GM03348 (cell line): ENCODE measurements around the gene PALLD.
"Not testable (repeated sequence)": the region's sequence is repeated elsewhere in the genome, so short reads cannot be mapped to it uniquely, and the experiment has no call there.

ENCODE experiments used
- DNase-seq: peaks from one replicate; pipeline ENCODE4 v3.0.0; 2012; ENCODE audit warnings: low spot score

Gene PALLD

GRCh38 chr4:168491563-168491962 lies 5.3 kb upstream of the PALLD start:
- no peak for DNase-seq

- peak; percentile 24 for DNase-seq
Measured at GRCh38 chr4:168498251-168498650, 1.4 kb downstream of the PALLD start.

GRCh38 chr4:168499241-168499640 lies 2.4 kb downstream of the PALLD start:
- no peak for DNase-seq

GRCh38 chr4:168501407-168501806 lies 4.6 kb downstream of the PALLD start:
- DNase-seq: no peak

- DNase-seq: no peak
Measured at GRCh38 chr4:168502861-168503260, 6.0 kb downstream of the PALLD start.

- no peak for DNase-seq
Measured at GRCh38 chr4:168503652-168504362, 7.0 kb downstream of the PALLD start.

GRCh38 chr4:168504526-168504925 lies 7.7 kb downstream of the PALLD start:
- no peak for DNase-seq

- DNase-seq: no peak
Measured at GRCh38 chr4:168506014-168506413, 9.2 kb downstream of the PALLD start.

- DNase-seq: no peak
Measured at GRCh38 chr4:168507178-168507815, 10.4 kb downstream of the PALLD start.

- DNase-seq: no peak
Measured at GRCh38 chr4:168508683-168509082, 11.8 kb downstream of the PALLD start.

- DNase-seq: peak; percentile 74
Measured at GRCh38 chr4:168509786-168510185, 12.9 kb downstream of the PALLD start.

- DNase-seq: no peak
Measured at GRCh38 chr4:168511780-168512489, 15.1 kb downstream of the PALLD start.

- DNase-seq: not testable (repeated sequence)
Measured at GRCh38 chr4:168513826-168514225, 17.0 kb downstream of the PALLD start.

GRCh38 chr4:168514249-168514852 lies 17.5 kb downstream of the PALLD start:
- DNase-seq: peak; percentile 32

- DNase-seq: no peak
Measured at GRCh38 chr4:168515222-168516011, 18.6 kb downstream of the PALLD start.

GRCh38 chr4:168516841-168517240 lies 20.0 kb downstream of the PALLD start:
- DNase-seq: no peak

GRCh38 chr4:168519576-168519975 lies 22.7 kb downstream of the PALLD start:
- no peak for DNase-seq

GRCh38 chr4:168521721-168522120 lies 24.9 kb downstream of the PALLD start:
- DNase-seq: no peak

- no peak for DNase-seq
Measured at GRCh38 chr4:168522356-168522755, 25.5 kb downstream of the PALLD start.

GRCh38 chr4:168522829-168523489 lies 26.1 kb downstream of the PALLD start:
- DNase-seq: no peak

- peak; percentile 52 for DNase-seq
Measured at GRCh38 chr4:168524006-168524405, 27.2 kb downstream of the PALLD start.
